GM12874 (cell line): ENCODE measurements around the gene PRDM16.

Source experiments
- CTCF ChIP-seq: IDR thresholded peaks from 2 replicates; pipeline ENCODE4 v1.5.1; 2011; ENCODE audit warnings: low read depth, mild to moderate bottlenecking, control low read depth, low read length, moderate library complexity; ENCODE audit not compliant: insufficient read depth

PRDM16 gene

GRCh38 chr1:3434406-3435110 lies 365.6 kb downstream of the PRDM16 start:
- TF ChIP-seq CTCF, result no peak

GRCh38 chr1:3435666-3436065 lies 366.7 kb downstream of the PRDM16 start:
- no peak for TF ChIP-seq CTCF

GRCh38 chr1:3436451-3436850 lies 367.4 kb downstream of the PRDM16 start:
- no peak for TF ChIP-seq CTCF

- no peak for TF ChIP-seq CTCF
These were observed 367.9 kb downstream of the PRDM16 start for GRCh38 chr1:3436901-3437300.

- no peak for TF ChIP-seq CTCF
These were observed 369.7 kb downstream of the PRDM16 start for GRCh38 chr1:3438661-3439180.

GRCh38 chr1:3439346-3440299 lies 370.6 kb downstream of the PRDM16 start:
- no peak for TF ChIP-seq CTCF

GRCh38 chr1:3440300-3440681 lies 371.3 kb downstream of the PRDM16 start:
- no peak for TF ChIP-seq CTCF
